ENCODE data around the gene PCDHB4. TPM values are rescaled to one million over a fixed set of nuclear protein-coding genes. Genes with fewer than 3 reads are reported as not detected.
"Not testable (repeated sequence)": the region's sequence is repeated elsewhere in the genome, so short reads cannot be mapped to it uniquely, and the experiment has no call there.

PCDHB4 gene
- total and polyA plus RNA-seq, 2 of the 13 experiments (the other 11 are each of a cell fraction or from before 2014, with no cell fraction given), result 0.08 to 0.13 TPM

- Histone ChIP-seq H3K27ac (ENCODE audit: extremely low read length, insufficient read depth, low read length) (no peak within 1 kb of the TSS), H4K20me1 (ENCODE audit: insufficient read depth, low read length) (no peaks in the 10 kb centered on the region), H3K4me3 (replicated peaks in 1 of 3; ENCODE audit: insufficient read depth in 1 of 3, low read depth in 2 of 3, low read length in 3 of 3) (no peak within 1 kb of the TSS), H3K79me2 (ENCODE audit: insufficient read depth, low read length) (no peaks in the 10 kb centered on the region), H3K27me3 (ENCODE audit: control insufficient read depth in 1 of 2, insufficient read depth in 2 of 2, low read length in 2 of 2) (no peaks in the 10 kb centered on the region; a peak in 1 of 5 replicates), H3K4me1 (ENCODE audit: insufficient read depth, low read length) (no peaks in the 10 kb centered on the region), H3K4me2 (ENCODE audit: low read depth, low read length) (peak within 1 kb of the TSS; percentile 48), H3K9ac (ENCODE audit: insufficient read depth, low read depth, low read length) (no peak within 1 kb of the TSS), H3K9me3 (ENCODE audit: low read length) (no peaks in the 10 kb centered on the region), H3K36me3 (replicated peaks in 1 of 2; ENCODE audit: control insufficient read depth in 1 of 2, insufficient read depth in 2 of 2, low read length in 2 of 2) (no peaks in the 10 kb centered on the region), H2AFZ (ENCODE audit: low read length) (peak within 1 kb of the TSS; percentile 45)
- BruUV-seq (replicated peaks), result no TSS peak
- DNase-seq (ENCODE audit: low spot score) (peak; percentile 36), FAIRE-seq (no peak), ATAC-seq (no peak)
- 23% methylated on average over 18 of the region's 20 CpGs for WGBS (ENCODE audit: low lambda C conversion rate)
- TF ChIP-seq CTCF (CRISPR knock-in tag; IDR thresholded peaks at IDR 0.05) (peak; percentile 65), STAG1 (CRISPR knock-in tag; IDR thresholded peaks at IDR 0.05) (peak; percentile 21; the same call in 1 of the 2 replicates), SMC3 (IDR thresholded peaks at IDR 0.05; ENCODE audit: low read length) (0 out of 2 replicates have a peak, but pooled peaks have one; percentile 11), CC2D1A (CRISPR knock-in tag; IDR thresholded peaks at IDR 0.05) (no peak), YY1 (IDR thresholded peaks at IDR 0.05; ENCODE audit: insufficient read depth, insufficient replicate concordance, low read depth, low read length) (peak; percentile 17), MEIS1 (CRISPR knock-in tag; IDR thresholded peaks at IDR 0.05; ENCODE audit: borderline replicate concordance) (no peak), ARID3A (IDR thresholded peaks at IDR 0.05; ENCODE audit: low read depth, low read length) (0 out of 2 replicates have a peak, but pooled peaks have one; percentile 23), ZBTB33 (CRISPR knock-in tag; IDR thresholded peaks at IDR 0.05) (0 out of 2 replicates have a peak, but pooled peaks have one; percentile 12)
- ChIA-PET CTCF (ENCODE audit: low intra/inter-chr PET ratio, low total read pairs) (interaction anchor here (1.3 kb wide), 1 partner anchor 78 kb away, joined by 5 read pairs; the partner anchor contains the start of gene PCDHB2), POLR2A (no interaction called here)
- intact Hi-C loops (cut with micrococcal nuclease; ENCODE audit: unreplicated experiment), result no loop called here
- in situ Hi-C loops (cut with HindIII; ENCODE audit: extremely low pct_ligation_motif_present, low pct_unique_long_range_greater_than_20kb), result no loop called here
Measured at GRCh38 chr5:141172381-141173204, 51.0 kb downstream of the PCDHB4 start, which contains the start of gene PCDHB7. PCDHB7 (plus strand) TSS chr5:141172644; CDS start chr5:141172836, 192 bp downstream.

- FAIRE-seq; H3K36me3 ChIP-seq (replicated peaks in 1 of 2; ENCODE audit: control insufficient read depth in 1 of 2, insufficient read depth in 2 of 2, low read length in 2 of 2); H3K9me3 ChIP-seq (ENCODE audit: low read length); CTCF ChIA-PET (ENCODE audit: low intra/inter-chr PET ratio, low total read pairs); H3K4me1 ChIP-seq (ENCODE audit: insufficient read depth, low read length); H3K4me3 ChIP-seq (replicated peaks in 1 of 3; ENCODE audit: insufficient read depth in 1 of 3, low read depth in 2 of 3, low read length in 3 of 3); BruUV-seq (replicated peaks); DNase-seq (ENCODE audit: low spot score); H4K20me1 ChIP-seq (ENCODE audit: insufficient read depth, low read length); intact Hi-C loops (cut with micrococcal nuclease; ENCODE audit: unreplicated experiment); H3K4me2 ChIP-seq (ENCODE audit: low read depth, low read length); POLR2A ChIA-PET; in situ Hi-C loops (cut with HindIII; ENCODE audit: extremely low pct_ligation_motif_present, low pct_unique_long_range_greater_than_20kb); H2AFZ ChIP-seq (ENCODE audit: low read length); H3K79me2 ChIP-seq (ENCODE audit: insufficient read depth, low read length); ATAC-seq; H3K9ac ChIP-seq (ENCODE audit: insufficient read depth, low read depth, low read length); H3K27me3 ChIP-seq (ENCODE audit: control insufficient read depth in 1 of 2, insufficient read depth in 2 of 2, low read length in 2 of 2); H3K27ac ChIP-seq (ENCODE audit: extremely low read length, insufficient read depth, low read length): not testable (repeated sequence)
- 79% methylated on average over 33 of the region's 79 CpGs for WGBS (ENCODE audit: low lambda C conversion rate)
Measured at GRCh38 chr5:141174291-141175104, 52.9 kb downstream of the PCDHB4 start.
